Fibroblast of gingiva (primary cell): Measurements from ENCODE around the gene FAM98A.

ENCODE experiments used
- DNase-seq: peaks from one replicate; pipeline ENCODE4 v3.0.0-alpha.2; 2011; ENCODE audit warnings: low read depth

The FAM98A gene

DNA sequence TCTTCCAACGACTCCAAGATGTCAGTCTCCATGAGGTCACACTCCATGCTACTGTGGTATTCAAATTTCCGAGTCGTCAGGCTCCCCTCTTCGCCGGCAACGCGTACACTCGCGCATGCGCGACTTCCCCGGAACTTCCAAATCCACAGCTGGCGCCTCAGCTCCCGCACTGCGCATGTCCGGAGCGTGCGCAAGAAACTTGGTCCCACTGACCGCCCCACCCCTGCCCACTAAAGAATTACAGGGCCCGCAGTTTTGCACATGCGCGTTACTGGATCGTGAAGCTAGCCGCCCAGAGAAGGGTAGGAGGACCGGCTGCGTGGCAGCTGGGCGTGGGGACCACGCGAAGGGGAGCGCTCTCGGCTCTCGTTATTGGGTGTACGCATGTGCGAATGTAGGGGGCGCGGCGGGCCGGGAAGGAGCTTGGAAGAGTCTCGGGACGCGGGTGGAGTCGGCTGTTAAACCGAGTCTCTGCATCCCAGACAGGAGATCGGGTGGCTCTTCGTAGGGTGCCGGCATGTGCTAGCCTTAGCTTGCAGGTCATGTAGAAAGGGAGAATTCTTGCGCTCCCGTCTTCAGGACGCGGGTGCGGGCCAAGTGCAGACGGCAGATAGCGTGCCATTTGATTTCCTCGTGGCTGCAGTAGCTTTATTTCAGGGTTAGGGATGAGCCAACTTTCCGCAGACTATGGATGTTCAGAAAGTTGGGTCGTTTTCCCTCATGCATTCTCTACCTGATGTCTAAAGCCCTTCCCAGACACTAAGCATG is at the start of gene FAM98A:
Gene FAM98A, minus strand, starts transcription at position 125 of the 768 bp plus-strand sequence. Its CDS starts 78 bp downstream, at position 47.
- DNase-seq, result peak; percentile 99

DNA sequence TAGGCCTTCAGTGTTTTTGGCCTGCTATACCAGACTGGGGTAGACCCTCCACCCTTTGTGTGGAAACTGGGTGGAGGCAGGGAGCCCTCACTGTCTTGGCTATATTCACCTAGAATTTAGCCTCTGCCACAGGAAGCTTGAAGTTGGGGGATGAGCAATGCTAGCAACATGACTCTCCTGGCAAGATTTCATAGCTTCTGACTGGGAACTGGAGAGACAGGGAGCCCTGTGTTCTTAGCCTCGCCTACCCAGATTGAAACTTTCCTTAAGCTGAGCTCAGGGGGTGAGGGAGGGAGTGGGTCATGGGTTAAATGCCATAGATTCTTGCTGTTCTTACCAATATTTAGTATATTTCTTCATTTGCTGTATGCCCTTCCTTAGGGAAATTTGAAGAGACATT is 46.8 kb upstream of the FAM98A start:
- peak; percentile 62 for DNase-seq

DNA sequence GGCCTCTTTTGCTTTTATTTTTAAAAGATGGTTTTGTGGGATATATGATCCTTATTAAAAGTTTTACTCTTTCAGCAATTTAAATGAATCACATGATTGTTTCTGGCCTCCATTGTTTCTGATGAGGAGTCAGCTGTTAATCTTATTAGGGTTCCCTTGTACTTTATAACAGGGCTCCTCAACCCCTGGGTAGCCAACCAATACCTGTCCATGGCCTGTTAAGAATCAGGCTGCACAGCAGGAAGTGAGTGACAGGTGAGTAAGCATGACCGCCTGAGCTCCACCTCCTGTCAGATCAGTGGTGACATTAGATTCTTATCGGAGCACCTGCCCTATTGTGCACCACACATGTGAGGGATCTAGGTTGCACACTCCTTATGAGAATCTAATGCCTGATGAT is 45.1 kb upstream of the FAM98A start:
- no peak for DNase-seq

DNA sequence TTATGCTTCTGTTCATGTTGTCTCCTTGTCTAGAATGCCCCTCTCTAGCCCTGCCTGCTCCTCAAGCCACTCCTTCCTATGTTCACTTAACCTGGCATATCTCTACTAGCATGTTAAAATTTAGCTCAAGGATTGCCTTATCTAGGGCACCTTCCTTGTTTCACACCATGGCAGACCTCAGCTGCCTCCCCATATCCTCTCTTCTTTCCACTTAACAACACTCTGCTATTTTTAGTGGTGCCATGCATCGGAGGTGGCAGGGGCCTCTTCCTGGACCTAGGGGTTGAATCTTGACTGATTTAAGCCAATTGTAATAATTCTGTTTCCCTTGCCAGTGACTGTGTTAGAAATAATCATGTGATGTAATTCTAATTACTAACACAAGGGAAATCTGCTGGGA is 36.9 kb upstream of the FAM98A start:
- DNase-seq, result no peak

DNA sequence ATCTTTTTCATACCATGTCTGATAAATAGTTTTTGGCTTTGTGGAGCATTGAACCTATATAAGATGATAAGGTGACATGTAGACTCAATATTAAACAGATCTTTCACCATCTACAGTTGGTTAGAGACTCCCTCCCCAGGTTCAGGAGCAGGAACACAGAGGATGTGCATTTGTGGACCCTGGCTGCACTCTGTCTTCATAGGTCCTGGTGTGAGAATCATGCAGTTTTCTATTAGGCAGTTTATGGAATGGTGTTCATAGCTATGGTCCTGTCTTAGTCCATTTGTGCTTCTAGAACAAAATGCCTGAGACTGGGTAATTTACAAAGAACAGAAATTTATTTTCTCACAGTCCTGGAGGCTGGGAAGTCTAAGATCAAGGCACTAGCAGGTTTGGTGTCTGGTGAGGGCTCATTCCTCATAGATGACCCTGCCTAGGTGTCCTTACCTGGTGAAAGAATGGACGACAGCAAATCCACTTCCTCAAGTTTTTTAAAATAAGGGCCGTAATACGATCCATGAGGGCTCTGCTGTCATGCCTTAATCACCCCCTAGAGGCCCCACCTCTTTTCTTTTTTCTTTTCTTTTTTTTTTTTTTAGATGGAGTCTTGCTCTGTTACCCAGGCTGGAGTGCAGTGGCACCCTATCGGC is 35.3 kb upstream of the FAM98A start:
- no peak for DNase-seq

DNA sequence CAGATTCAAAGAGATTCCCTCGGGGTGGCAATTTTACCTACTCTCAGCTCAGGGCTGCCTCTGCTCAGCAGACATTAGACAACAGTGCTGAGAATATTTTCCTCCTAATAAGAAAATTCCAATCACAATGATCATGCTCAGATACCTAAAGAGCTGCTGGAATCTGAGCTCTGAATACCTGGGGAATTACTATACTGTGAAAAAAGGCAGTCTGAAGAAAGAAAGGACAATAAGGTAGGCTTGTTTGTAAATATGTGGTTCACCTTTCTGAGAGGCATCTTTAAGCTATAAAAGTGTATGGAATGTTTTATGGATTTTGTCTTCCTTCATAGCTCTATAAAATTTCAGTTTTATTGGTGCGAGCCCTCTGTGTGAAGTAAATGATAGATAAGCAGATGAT is 34.2 kb upstream of the FAM98A start:
- no peak for DNase-seq

DNA sequence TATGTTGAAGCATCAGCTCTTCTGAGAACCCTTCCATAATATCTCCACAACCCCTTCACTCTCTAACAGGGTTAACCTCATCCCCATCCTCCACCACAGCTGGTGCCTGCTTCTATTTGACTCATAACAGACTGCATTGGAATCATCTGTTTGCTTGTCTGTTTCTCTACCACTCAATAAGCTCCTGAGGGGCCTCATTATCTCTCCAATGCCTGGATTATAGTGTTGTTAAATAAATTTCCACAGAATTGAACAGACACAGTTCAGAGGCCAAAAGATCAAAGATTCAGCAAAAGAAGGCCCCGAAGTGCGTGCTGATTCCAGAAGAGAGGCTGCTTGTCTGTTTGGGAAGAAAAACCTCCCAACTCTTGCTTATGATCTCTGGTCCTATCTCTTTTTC is 33.7 kb upstream of the FAM98A start:
- DNase-seq, result no peak

DNA sequence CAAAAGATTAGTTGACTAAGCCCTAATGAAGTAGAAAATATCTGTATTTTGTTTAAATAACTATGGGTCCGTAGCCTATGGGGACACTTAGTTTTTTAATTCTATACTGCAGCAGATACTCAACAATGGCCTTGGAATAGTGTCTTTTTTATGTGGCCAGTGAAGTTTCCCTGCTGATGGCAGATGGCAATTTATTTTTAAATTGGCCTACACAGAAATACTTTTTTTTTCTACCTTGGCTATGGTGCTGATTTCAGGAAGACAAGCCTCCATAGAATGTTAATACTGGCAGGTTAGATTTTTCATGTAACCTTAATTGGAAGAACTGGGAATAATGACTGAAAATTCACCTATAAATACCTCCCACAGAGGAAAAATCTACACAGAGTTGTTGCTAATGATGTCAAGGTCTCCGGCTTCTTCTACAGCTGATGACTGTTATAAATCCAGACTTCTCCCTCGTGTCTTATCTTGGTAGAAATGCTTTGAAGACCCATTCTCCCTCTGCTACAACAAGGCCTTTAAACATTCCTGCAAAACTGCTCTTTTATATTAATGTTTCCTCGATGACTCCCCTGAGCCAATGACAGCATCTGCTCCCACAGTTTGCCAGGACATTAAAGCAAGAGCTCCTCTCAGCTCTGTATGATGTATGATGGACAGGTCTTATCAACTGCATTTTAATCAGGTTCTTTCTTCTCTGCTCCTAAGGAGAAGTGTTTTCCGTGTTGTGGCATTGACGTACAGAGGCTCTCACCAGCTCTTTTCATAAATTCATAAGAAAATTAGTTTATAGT is 29.1 kb upstream of the FAM98A start:
- no peak for DNase-seq

DNA sequence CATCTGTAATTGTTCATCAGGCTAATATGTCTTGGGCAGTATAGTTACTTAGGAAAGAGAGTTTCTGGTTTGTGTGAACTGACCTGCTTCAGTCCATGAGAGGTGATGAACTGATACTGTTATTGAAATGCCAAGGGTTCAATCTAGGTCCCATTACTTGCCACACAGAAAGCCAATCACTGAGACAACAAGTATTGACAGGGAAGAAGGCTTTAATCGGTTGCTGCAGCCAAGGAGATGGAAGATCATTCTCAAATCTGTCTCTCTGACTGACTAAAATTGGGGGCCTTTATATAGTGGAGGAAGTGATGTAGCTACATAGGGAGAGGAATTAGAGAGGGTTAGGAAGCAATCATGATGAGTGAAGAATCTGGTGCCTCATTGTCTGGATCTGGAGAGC is 19.9 kb upstream of the FAM98A start:
- DNase-seq, result no peak

DNA sequence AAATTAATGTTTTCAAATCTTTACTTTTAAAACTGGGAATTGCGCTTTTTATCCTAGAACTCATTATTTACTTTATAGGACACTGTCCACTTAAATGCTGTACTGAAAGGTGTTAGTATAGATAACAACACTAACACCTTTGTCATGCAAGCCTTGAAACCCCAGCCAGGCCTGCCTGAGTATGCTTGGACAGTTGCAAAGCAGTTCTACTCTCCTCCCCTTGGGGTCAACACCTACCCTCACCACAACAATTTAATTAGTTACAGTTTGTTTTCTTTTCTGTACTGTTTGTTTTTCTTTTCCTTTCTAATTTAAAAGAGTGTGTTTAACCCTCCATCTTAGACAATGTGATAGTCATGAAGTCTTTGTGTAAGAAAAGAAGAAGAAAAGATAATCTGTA is 18.9 kb upstream of the FAM98A start:
- no peak for DNase-seq

DNA sequence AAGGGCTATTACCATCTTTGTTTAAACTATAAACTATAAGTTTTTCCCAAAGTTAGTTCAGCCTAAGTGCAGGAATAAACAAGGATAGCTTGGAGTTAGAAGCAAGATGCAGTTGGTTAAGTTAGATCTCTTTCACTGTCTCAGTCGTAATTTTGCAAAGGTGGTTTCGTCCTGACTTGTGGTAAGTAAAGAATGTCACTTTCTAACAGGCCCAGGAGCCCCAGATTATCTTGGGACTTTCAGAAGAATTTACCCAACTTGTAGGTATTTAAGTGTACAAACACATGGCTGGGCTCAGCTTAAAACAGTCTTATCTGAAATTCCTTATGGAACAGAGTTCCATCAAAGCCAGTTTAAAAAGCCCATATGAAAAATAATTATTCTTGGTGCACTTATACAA is 18.3 kb upstream of the FAM98A start:
- DNase-seq, result no peak

DNA sequence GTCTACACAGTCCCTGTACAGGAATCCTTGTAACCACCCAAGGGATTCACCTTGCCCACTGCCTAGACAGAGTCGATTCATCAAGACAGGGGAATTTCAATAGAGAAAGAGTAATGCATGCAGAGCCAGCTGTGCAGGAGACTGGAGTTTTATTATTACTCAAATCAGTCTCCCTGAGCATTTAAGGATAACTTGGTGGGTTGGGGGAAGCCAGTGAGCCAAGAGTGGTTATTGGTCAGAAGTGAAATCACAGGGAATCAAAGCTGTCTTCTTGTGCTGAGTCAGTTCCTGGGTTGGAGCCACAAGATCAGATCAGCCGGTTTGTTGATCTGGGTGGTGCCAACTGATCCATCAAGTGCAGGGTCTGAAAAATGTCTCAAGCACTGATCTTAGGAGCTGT is 17.8 kb upstream of the FAM98A start:
- no peak for DNase-seq

DNA sequence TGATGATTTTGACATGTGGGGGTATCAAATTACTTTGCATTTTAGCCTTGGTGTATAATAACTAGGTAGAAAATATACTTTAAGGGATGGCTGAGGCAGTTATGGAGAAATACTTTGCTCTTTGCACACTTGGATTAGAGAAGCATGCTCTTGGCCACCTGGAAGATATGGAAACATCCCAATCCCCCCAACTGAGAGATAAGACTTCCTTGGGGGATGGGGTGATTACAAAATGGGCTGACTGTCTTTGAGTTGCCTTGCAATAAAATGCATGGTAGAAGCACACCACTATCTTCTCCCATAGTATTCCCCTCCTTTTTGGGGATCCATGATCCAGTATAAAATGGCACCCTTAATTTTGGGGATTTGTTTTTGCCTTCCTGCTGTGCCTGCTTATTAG is 15.1 kb upstream of the FAM98A start:
- no peak for DNase-seq

DNA sequence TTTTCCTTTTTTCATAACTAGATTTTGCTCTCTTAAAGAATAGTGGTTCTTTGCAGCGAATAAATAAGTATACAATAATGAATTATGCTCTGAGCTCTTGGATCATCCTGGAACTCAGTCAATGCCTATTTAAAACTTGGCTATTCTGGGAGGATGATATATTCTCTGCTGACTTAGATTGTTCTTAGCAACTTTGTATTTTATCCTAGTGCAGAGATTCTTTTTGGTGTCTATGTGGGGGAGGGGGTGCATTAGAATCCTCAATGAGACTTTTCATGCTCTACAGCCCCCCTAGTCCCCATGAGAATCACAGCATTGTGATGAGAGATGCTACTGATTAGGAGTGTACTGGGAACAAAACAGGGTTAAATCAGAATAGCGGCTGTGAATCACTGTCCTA is 8.8 kb upstream of the FAM98A start:
- DNase-seq, result no peak

DNA sequence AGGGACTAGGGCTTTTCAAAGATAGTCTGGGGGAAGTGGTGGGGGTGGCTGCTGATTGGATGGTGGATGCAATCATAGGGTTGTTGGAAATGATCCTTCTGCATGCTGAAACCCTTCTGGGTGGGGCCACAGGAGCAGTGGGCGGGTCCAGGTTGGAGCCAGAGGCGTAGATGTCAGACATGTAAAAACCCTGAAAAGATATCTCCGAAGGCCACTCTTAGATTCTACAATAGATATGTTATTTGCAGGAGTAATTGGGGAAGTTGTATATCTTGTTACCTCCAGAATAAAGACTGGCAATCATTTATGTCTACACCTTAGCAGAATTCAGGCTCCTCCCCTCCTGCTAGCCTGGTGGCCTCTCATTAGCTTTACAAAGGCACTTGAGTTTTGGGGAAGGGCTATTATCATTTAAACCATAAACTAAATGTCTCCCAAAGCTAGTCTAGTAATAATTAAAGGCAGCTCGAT is 8.2 kb upstream of the FAM98A start:
- no peak for DNase-seq

DNA sequence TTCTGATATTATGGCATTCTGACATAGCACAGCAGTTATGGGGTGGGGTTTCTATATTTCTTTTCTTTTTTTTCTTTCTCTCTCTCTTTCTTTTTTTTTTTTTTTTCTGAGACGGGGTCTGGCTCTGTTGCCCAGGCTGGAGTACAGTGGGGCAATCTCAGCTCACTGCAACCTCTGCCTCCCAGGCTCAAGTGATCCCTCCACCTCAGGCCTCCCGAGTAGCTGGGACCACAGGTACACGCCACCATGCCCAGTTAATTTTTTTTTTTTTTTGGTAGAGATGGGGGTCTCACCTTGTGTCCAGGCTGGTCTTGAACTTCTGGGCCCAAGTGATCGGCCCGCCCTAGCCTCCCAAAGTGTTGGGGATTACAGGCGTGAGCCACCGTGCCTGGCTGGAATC is 7.5 kb upstream of the FAM98A start:
- no peak for DNase-seq

DNA sequence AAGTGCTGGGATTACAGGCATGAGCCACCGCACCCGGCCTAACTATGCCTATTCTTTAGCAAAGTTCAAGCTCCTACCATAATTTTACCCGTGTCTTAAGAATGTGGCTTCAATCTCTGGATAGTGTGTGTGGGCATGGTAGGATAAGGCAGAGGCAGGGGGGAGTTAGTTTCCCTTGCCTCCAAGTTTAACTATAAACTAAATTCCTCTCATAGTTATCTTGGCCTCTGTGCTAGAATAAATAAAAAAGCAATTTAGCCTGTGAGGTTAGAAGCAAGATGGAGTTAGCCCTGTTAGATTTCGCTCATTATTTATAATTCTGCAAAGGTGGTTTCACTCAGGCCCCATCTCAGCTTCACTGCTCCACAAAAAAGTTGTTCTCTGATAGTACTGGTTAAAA is 7.0 kb upstream of the FAM98A start:
- no peak for DNase-seq

DNA sequence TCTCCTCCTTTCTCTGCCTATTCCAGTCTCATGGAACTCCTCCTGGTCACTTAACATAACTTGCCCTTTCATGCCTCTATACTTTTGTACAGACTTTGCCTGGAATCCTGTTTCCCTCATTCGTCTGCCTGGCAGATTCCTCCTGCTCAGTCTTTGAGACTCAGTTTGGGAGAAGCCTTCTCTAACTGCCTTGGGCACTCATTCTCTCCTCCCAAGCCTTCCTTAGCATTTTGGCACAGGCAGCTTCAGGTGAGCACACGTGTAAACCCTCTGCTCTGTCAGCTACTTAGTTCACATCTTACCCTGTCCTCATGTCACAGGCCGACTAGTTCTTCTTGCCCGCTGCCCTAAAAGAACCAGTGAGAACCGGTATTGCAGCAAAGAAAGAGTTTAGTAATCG is 6.0 kb upstream of the FAM98A start:
- DNase-seq, result no peak

DNA sequence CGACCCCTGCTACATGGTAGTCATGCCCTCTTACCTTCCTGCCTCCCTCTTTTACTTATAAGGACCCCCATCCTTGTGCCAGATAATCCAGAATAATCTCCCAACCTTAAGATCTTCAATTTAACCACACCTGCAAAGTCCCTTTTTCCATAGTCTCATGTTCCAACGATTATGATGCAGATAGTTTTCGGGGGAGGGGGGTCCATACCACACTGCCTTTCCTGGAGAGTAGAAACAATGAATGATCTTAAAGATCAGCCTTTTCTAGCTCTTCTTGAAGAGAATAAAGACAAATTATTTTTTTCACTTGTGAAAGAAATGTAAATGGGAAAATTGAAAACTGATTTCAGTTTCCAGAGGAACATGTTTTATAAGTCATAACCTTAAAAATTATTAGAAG is 4.3 kb upstream of the FAM98A start:
- DNase-seq, result no peak

DNA sequence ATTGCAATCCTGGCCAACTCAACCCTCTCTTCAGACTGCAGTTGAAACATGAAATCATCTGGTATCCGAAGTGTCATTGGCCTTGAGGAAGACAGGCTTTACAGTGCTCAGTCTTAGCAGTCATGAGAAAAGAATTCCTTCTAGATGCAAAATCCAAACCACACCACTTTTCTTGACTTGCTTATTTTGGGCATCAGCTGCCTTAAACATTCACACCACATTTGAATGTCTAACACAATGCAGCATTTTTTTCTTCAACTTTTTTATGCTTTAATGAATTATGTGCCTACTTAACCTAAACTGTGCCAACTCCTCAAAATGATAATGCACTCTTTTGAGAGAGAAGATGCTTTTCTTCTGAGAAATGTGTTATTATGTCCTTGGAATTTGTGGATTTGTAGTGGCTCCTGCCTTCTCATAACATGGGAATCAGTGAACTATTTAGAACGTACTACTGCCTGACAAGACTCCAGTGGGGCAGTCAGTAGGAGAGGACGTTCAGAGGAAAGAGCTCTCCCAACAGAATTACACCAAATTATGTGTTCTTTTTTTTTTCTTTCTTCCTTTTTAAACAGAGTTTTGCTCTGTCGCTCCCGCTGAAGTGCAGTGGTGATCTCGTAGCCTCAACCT is 3.2 kb upstream of the FAM98A start:
- DNase-seq, result no peak

DNA sequence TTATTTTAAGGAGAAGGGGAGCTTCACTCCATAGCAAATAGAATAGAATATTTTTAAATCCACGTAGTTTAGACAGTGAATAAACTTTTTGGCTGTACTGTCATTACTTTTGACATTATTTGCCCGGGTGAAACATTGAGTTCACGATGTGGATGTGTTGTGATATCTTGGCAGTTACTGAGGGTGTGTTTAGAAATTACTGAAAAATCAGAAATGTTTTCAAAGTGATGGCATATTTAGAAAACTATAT is 769 bp upstream of the FAM98A start:
- no peak for DNase-seq

DNA sequence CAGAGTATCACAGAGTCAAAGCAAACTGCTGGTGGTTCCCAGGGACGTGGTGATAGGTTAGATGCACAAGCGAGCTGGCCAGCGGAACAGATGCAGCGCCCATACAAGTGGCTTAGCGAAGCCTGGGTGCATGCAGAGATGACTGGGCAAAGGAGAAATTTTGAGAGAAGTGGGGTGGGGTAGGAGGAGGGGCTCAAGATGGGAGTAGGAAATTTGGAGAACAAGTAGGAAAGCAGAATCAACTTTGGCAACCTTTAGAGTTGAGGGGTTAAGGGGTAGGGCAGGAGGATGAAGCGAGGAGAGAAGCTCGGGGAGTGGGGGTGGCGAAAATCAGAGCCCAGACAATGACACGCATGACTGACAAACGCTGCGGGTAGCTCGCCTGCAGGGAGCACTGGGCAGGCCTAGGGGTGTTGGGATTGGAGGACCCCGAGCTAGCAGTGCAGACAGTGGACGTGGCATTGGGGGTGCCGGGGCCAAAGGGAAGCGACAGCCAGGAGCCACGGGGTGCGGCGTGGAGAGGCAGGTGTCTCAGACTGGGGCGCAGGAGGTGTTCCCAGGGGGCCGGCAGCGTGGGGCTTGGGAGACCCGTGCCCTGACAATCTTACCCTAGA is 431 bp downstream of the FAM98A start:
- DNase-seq, result peak; percentile 57
